Transverse colon (tissue), 4 donors: Measurements from ENCODE around the gene LRBA. TPM values are rescaled to one million over a fixed set of nuclear protein-coding genes. Genes with fewer than 3 reads are reported as not detected.

Experiments
- DNase-seq: peaks from one replicate; pipeline ENCODE4 v3.0.0-alpha.2; 2019
- H3K27ac ChIP-seq, 4 donors: fragments of 200-600 bp; sonication (generic); 2 replicates each; pipeline ENCODE4 v1.5.1; 2016 to 2018; ENCODE audit warnings: inconsistent platforms in 4 of 4
- H3K27me3 ChIP-seq: fragments of 200-600 bp; sonication (generic); 2 replicates; pipeline ENCODE4 v1.5.1; 2017; ENCODE audit warnings: inconsistent platforms
- H3K36me3 ChIP-seq, 4 donors: fragments of 200-600 bp; sonication (generic); 2 replicates each; pipeline ENCODE4 v1.5.1; 2017 to 2019; ENCODE audit warnings: inconsistent platforms in 4 of 4
- H3K4me1 ChIP-seq, 4 donors: fragments of 200-600 bp; sonication (generic); 2 replicates each; pipeline ENCODE4 v1.5.1; 2017 to 2020; ENCODE audit warnings: inconsistent platforms in 4 of 4
- H3K4me3 ChIP-seq, 4 donors: fragments of 200-600 bp; sonication (generic); 1 replicate in 1 of 4; 2 replicates in 3 of 4; pipeline versions ENCODE4 v1.5.1 to v1.6.1; 2017 to 2019; ENCODE audit warnings: inconsistent platforms in 4 of 4
- H3K9me3 ChIP-seq, 2 donors: fragments of 200-600 bp; sonication (generic); 2 replicates each; pipeline ENCODE4 v1.5.1; 2017 to 2019; ENCODE audit warnings: inconsistent platforms in 2 of 2
- EP300 ChIP-seq: sonication (generic); formaldehyde crosslinking; IDR thresholded peaks from one replicate; pipeline ENCODE4 v1.6.1; 2017; ENCODE audit warnings: antibody characterized with exemption, low read depth
- POLR2A ChIP-seq: fragments of 450-650 bp; IDR thresholded peaks from one replicate; pipeline ENCODE4 v1.6.1; 2016; ENCODE audit warnings: antibody characterized with exemption, mild to moderate bottlenecking, moderate library complexity
- POLR2AphosphoS5 ChIP-seq, 3 donors: sonication (generic); formaldehyde crosslinking; IDR thresholded peaks; one replicate each; pipeline ENCODE4 v1.6.1; 2016; ENCODE audit warnings: antibody characterized with exemption in 3 of 3
- WGBS, 2 donors: methylation state at CpG; one replicate each; pipeline ENCODE4 v1.1.5; 2018; ENCODE audit warnings: low coverage in 1 of 2; 5-methylcytosine and 5-hydroxymethylcytosine counted together
- in situ Hi-C, 4 donors: fragments of 200-750 bp; cut with MboI; loops; one replicate each; pipeline versions ENCODE4 v1.15.0 to v1.15.1; 2017; ENCODE audit warnings: low sequenced_read_pairs in 3 of 4, low pct_ligation_motif_present in 1 of 4, low pct_unique_long_range_greater_than_20kb in 1 of 4
- intact Hi-C: fragments of 100-400 bp; cut with DNase I; formaldehyde crosslinking; loops from one replicate; pipeline ENCODE4 v1.15.1; 2023; ENCODE audit warnings: low total_unique reads
- total RNA-seq, 4 donors: library from RNA; depleted of rRNA; stranded (reverse); fragments of >200 nt; gene quantifications; one replicate each; pipeline ENCODE4 v1.1.0, GENCODE V29; 2016
- TF ChIP-seq, protein P1 (sequence below), 5 experiments: fragments of 200-600 bp in 3 of 5; fragments of 450-650 bp in 2 of 5; sonication (generic) in 3 of 5; IDR thresholded peaks; 1 replicate in 2 of 5; 2 replicates in 3 of 5; pipeline ENCODE4 v1.5.1; 2016 to 2017; ENCODE audit warnings: antibody characterized with exemption in 5 of 5, inconsistent platforms in 3 of 5, mild to moderate bottlenecking in 2 of 5, moderate library complexity in 1 of 5

Gene LRBA
- total RNA-seq, 4 donors from 2014 or later, result 82.7 to 125 (median 112) TPM

DNA sequence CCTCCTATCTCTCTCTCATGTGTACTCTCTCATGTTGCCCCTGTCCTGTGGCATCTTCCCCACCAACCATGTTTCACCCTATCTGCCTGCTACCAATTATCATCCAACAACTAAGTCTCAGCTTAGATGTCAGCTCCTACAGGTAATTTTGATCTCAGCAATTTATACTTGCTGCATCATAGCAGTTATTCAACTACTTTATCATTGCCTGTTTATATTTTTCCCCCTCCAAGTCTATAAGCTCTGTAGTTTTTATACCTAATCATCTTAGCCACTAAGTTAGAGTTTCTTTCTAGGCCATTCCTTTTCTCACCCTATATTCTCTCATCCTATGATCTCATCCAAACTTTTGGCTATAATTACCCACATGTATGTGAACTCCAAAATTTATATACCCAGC lies 382.4 kb downstream of the LRBA start:
- Histone ChIP-seq H3K4me1 (no peaks in the 10 kb centered on the region), H3K9me3 (peaks cover 0 to 3% of the 10 kb centered on the region in 2 donors), H3K27me3 (no peaks in the 10 kb centered on the region), H3K4me3 (no peak overlapping the region), H3K36me3 (no peaks in the 10 kb centered on the region), H3K27ac (no peak overlapping the region)
- in situ Hi-C loops (no loop called here), intact Hi-C loops (no loop called here)
- no peak for DNase-seq
- TF ChIP-seq POLR2A (no peak), EP300 (no peak), POLR2AphosphoS5 (IDR thresholded peaks at IDR 0.05) (no peak)
- TF ChIP-seq, protein P1, sequence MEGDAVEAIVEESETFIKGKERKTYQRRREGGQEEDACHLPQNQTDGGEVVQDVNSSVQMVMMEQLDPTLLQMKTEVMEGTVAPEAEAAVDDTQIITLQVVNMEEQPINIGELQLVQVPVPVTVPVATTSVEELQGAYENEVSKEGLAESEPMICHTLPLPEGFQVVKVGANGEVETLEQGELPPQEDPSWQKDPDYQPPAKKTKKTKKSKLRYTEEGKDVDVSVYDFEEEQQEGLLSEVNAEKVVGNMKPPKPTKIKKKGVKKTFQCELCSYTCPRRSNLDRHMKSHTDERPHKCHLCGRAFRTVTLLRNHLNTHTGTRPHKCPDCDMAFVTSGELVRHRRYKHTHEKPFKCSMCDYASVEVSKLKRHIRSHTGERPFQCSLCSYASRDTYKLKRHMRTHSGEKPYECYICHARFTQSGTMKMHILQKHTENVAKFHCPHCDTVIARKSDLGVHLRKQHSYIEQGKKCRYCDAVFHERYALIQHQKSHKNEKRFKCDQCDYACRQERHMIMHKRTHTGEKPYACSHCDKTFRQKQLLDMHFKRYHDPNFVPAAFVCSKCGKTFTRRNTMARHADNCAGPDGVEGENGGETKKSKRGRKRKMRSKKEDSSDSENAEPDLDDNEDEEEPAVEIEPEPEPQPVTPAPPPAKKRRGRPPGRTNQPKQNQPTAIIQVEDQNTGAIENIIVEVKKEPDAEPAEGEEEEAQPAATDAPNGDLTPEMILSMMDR (IDR thresholded peaks at IDR 0.05), result no peak

DNA sequence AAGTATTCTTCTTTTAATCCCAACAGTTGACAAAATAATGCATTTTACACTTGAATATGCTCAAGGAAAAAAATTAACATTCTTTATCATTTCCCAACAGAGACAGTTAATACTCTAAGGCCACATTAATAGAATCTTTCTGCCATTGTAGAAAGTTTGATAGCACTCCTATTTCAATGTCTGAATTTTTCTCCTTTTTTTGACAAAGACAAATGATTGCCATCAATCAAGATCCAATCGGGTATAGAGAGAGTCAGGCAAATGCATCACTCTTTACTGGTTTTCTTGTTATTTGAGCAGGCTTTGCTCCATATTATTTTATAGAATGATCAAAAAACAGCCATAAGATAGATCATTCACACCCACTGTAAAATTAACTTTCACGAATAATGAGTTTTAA lies 387.0 kb downstream of the LRBA start:
- Histone ChIP-seq H3K4me3 (no peak overlapping the region), H3K27me3 (no peaks in the 10 kb centered on the region), H3K27ac (no peak overlapping the region), H3K36me3 (no peaks in the 10 kb centered on the region), H3K4me1 (no peaks in the 10 kb centered on the region), H3K9me3 (no peaks in the 10 kb centered on the region)
- in situ Hi-C loops, result no loop called here
- 88 to 92% methylated on average over 2 of the region's 2 CpGs for WGBS, 2 donors
- TF ChIP-seq EP300, result no peak
- TF ChIP-seq, protein P1 (IDR thresholded peaks at IDR 0.05), result no peak
- TF ChIP-seq POLR2A, result no peak
- TF ChIP-seq POLR2AphosphoS5 (IDR thresholded peaks at IDR 0.05), result no peak
- DNase-seq, result no peak
- intact Hi-C loops, result no loop called here

DNA sequence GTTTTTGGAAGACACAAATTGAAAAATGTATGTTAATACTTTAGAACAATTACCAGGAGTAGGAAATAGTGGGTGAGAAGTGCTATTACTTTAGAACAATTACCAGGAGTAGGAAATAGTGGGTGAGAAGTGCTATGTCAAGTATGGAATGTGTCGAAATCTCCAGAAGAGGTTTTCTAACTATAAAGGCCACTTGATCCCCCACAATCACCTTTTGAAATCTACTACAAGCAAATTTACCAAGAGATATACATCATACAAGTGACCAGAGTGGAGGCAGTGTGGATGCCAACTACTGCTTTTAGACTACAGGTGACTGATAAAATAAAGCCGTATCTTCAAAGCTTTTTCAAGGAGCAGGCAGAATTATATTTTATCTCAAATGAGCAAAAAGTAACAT lies 390.1 kb downstream of the LRBA start:
- Histone ChIP-seq H3K4me1 (no peaks in the 10 kb centered on the region), H3K27ac (no peak overlapping the region), H3K9me3 (no peaks in the 10 kb centered on the region), H3K27me3 (no peaks in the 10 kb centered on the region), H3K4me3 (no peak overlapping the region), H3K36me3 (no peaks in the 10 kb centered on the region)
- DNase-seq, result no peak
- 79 to 97% methylated on average over 2 of the region's 2 CpGs for WGBS, 2 donors
- no peak for TF ChIP-seq EP300
- TF ChIP-seq, protein P1 (IDR thresholded peaks at IDR 0.05), result no peak
- TF ChIP-seq POLR2A, result no peak
- no peak for TF ChIP-seq POLR2AphosphoS5 (IDR thresholded peaks at IDR 0.05)
- intact Hi-C loops, result no loop called here
- in situ Hi-C loops, result no loop called here

DNA sequence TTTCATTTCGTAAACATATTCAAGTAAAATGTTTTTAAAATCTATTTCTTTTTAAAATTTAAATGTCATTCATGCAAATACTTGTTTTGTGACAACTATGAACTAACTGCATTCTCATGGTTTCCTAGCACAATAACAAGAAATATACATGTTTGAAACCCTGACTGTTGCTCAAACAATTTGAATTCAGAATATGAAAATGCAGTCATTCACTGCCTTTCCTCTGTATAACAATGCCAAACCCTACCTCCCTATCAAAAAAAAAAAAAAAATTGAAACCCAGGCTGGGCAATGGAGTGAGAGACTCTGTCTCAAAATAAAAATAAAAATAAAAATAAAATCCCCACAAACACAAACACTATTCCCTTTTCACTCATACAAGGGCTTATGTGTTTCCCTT lies 391.0 kb downstream of the LRBA start:
- in situ Hi-C loops, result no loop called here
- DNase-seq, result no peak
- H3K4me1 ChIP-seq, result peaks cover 0 to 7% (median 0%) of the 10 kb centered on the region in 4 donors
- no peak overlapping the region for H3K27ac ChIP-seq
- TF ChIP-seq, protein P1 (IDR thresholded peaks at IDR 0.05), result no peak
- no peak for TF ChIP-seq POLR2A
- no peak for TF ChIP-seq EP300
- TF ChIP-seq POLR2AphosphoS5 (IDR thresholded peaks at IDR 0.05), result no peak
- 98 to 100% methylated on average over 1 of the region's 1 CpG for WGBS, 2 donors
- no peaks in the 10 kb centered on the region for H3K9me3 ChIP-seq
- H3K36me3 ChIP-seq, result no peaks in the 10 kb centered on the region
- no peaks in the 10 kb centered on the region for H3K27me3 ChIP-seq
- intact Hi-C loops, result no loop called here
- H3K4me3 ChIP-seq, result no peak overlapping the region
